Sigmoid colon (tissue), 7 donors: ENCODE measurements around the gene CDC34. TPM values are rescaled to one million over a fixed set of nuclear protein-coding genes. Genes with fewer than 3 reads are reported as not detected.

ENCODE experiments used
- DNase-seq: peaks from one replicate; pipeline ENCODE4 v3.0.0-alpha.2; 2019
- H3K27ac ChIP-seq, 4 donors: fragments of 200-600 bp; sonication (generic); one replicate each; pipeline ENCODE4 v1.5.1; 2016 to 2019; ENCODE audit warnings: mild to moderate bottlenecking in 1 of 4
- H3K27me3 ChIP-seq, 3 donors: fragments of 200-600 bp; sonication (generic); one replicate each; pipeline ENCODE4 v1.5.1; 2019; ENCODE audit warnings: mild to moderate bottlenecking in 1 of 3
- H3K36me3 ChIP-seq, 4 donors: fragments of 200-600 bp; sonication (generic); one replicate each; pipeline ENCODE4 v1.5.1; 2016 to 2019
- H3K4me1 ChIP-seq, 4 donors: fragments of 200-600 bp; sonication (generic); one replicate each; pipeline ENCODE4 v1.5.1; 2017 to 2019
- H3K4me3 ChIP-seq, 4 donors: fragments of 200-600 bp; sonication (generic); one replicate each; pipeline ENCODE4 v1.5.1; 2017 to 2019; ENCODE audit warnings: mild to moderate bottlenecking in 2 of 4, moderate library complexity in 1 of 4
- H3K9me3 ChIP-seq, 4 donors: fragments of 200-600 bp in 3 of 4; sonication (generic) in 3 of 4; one replicate each; pipeline versions ENCODE4 v1.5.1 to v1.6.1; 2013 to 2019
- CTCF ChIP-seq, 4 experiments: fragments of 450-650 bp in 3 of 4; fragments of 200-600 bp in 1 of 4; IDR thresholded peaks; one replicate each; pipeline ENCODE4 v1.5.1; 2016 to 2019; ENCODE audit warnings: antibody characterized with exemption in 4 of 4, mild to moderate bottlenecking in 3 of 4, moderate library complexity in 2 of 4
- EP300 ChIP-seq, 4 donors: sonication (generic); formaldehyde crosslinking; IDR thresholded peaks; one replicate each; pipeline ENCODE4 v1.6.1; 2017; ENCODE audit warnings: antibody characterized with exemption in 4 of 4
- POLR2A ChIP-seq, 2 donors: fragments of 450-650 bp; IDR thresholded peaks; one replicate each; pipeline ENCODE4 v1.6.1; 2016; ENCODE audit warnings: antibody characterized with exemption in 2 of 2, mild to moderate bottlenecking in 2 of 2, moderate library complexity in 2 of 2
- POLR2AphosphoS5 ChIP-seq, 4 donors: sonication (generic); formaldehyde crosslinking; IDR thresholded peaks; one replicate each; pipeline ENCODE4 v1.6.1; 2017; ENCODE audit warnings: antibody characterized with exemption in 4 of 4
- whole genome bisulfite sequencing, 2 donors: extraction: QIAGEN DNeasy Blood & Tissue Kit; methylation state at CpG; one replicate each; pipeline ENCODE4 v1.1.7; 2013; 5-methylcytosine and 5-hydroxymethylcytosine counted together
- intact Hi-C: fragments of 100-400 bp; cut with DNase I; formaldehyde crosslinking; loops from one replicate; pipeline ENCODE4 v1.15.1; 2023
- polyA plus RNA-seq, 3 donors: library from polyadenylated mRNA; stranded (reverse); fragments of 200-250 nt; gene quantifications; one replicate each; pipeline ENCODE4 v1.2.3, GENCODE V29; 2013
- total RNA-seq, 4 donors: library from RNA; depleted of rRNA; stranded (reverse); fragments of >200 nt; gene quantifications; one replicate each; pipeline ENCODE4 v1.1.0, GENCODE V29; 2016
- donor health status: healthy with polysubstance abuse.
- donor health status: Bipolar disorder and iron deficiency.
- donor health status: healthy.

Gene CDC34
- total and polyA plus RNA-seq, 7 donors, result 74.9 to 152 (median 96.7) TPM

- Histone ChIP-seq H3K27ac (no peak overlapping the region), H3K27me3 (no peaks in the 10 kb centered on the region), H3K4me1 (peaks cover 0 to 28% (median 23%) of the 10 kb centered on the region in 4 donors), H3K4me3 (no peak overlapping the region), H3K9me3 (no peaks in the 10 kb centered on the region), H3K36me3 (peaks cover 0 to 11% (median 0%) of the 10 kb centered on the region in 4 donors)
- no peak for DNase-seq
- intact Hi-C loops, result no loop called here
- no peak for TF ChIP-seq POLR2AphosphoS5 (IDR thresholded peaks at IDR 0.05)
- TF ChIP-seq EP300 (IDR thresholded peaks at IDR 0.05), result no peak
- TF ChIP-seq CTCF (IDR thresholded peaks at IDR 0.05), result no peak
- no peak for TF ChIP-seq POLR2A (IDR thresholded peaks at IDR 0.05)
- 54 to 81% methylated on average over 10 of the region's 10 CpGs for WGBS, 2 donors
Measured at GRCh38 chr19:513368-514165, 18.0 kb upstream of the CDC34 start.

GRCh38 chr19:514166-514663, 17.3 kb upstream of the CDC34 start:
- no peaks in the 10 kb centered on the region for H3K9me3 ChIP-seq
- no peaks in the 10 kb centered on the region for H3K27me3 ChIP-seq
- peaks cover 0 to 7% (median 0%) of the 10 kb centered on the region in 4 donors for H3K36me3 ChIP-seq
- TF ChIP-seq CTCF (IDR thresholded peaks at IDR 0.05), result no peak
- no peak for TF ChIP-seq POLR2AphosphoS5 (IDR thresholded peaks at IDR 0.05)
- TF ChIP-seq EP300 (IDR thresholded peaks at IDR 0.05), result no peak
- no peak for TF ChIP-seq POLR2A (IDR thresholded peaks at IDR 0.05)
- H3K27ac ChIP-seq, result no peak overlapping the region
- no peak overlapping the region for H3K4me3 ChIP-seq
- peaks cover 0 to 23% (median 20%) of the 10 kb centered on the region in 4 donors for H3K4me1 ChIP-seq
- no peak for DNase-seq
- intact Hi-C loops, result no loop called here
- 93 to 97% methylated on average over 9 of the region's 9 CpGs for WGBS, 2 donors

GRCh38 chr19:517721-518597, 13.6 kb upstream of the CDC34 start:
- intact Hi-C loops, result no loop called here
- 38 to 61% methylated on average over 10 of the region's 10 CpGs for WGBS, 2 donors

More at GRCh38 chr19:517721-518597, 13.6 kb upstream of the CDC34 start:
- Histone ChIP-seq H3K27ac (no peak overlapping the region), H3K9me3 (no peaks in the 10 kb centered on the region), H3K4me3 (no peak overlapping the region), H3K27me3 (no peaks in the 10 kb centered on the region), H3K36me3 (peaks cover 0 to 10% (median 0%) of the 10 kb centered on the region in 4 donors), H3K4me1 (peaks cover 0 to 6% (median 3%) of the 10 kb centered on the region in 4 donors)
- no peak for TF ChIP-seq CTCF (IDR thresholded peaks at IDR 0.05)
- no peak for TF ChIP-seq POLR2A (IDR thresholded peaks at IDR 0.05)
- TF ChIP-seq POLR2AphosphoS5 (IDR thresholded peaks at IDR 0.05), result no peak
- no peak for TF ChIP-seq EP300 (IDR thresholded peaks at IDR 0.05)
- peak; percentile 71 for DNase-seq
